ENCODE results near the gene LCA5. TPM values are rescaled to one million over a fixed set of nuclear protein-coding genes. Genes with fewer than 3 reads are reported as not detected.

The LCA5 gene
- total and polyA plus RNA-seq, 2 donors (not counting 1 experiment from before 2014, with no cell fraction given) = 0.12 to 0.91 TPM

GRCh38 chr6:79455446-79455845 lies 81.8 kb downstream of the LCA5 start:
- H3K27me3 ChIP-seq (replicated peaks in 1 of 4; ENCODE audit: control extremely low read depth in 1 of 4, control insufficient read depth in 3 of 4, insufficient read depth in 4 of 4, low read length in 3 of 4) = no peaks in the 10 kb centered on the region
- 88% methylated on average over 1 of the region's 1 CpG for WGBS (ENCODE audit: insufficient coverage)
- intact Hi-C loops (cut with micrococcal nuclease) = no loop called here
- DNase-seq = no peak
- no peaks in the 10 kb centered on the region for H3K36me3 ChIP-seq (replicated peaks in 1 of 2; ENCODE audit: control extremely low read depth in 1 of 2, control insufficient read depth in 1 of 2, extremely low read depth in 1 of 2, insufficient read depth in 2 of 2, low read length in 1 of 2)
- H2AFZ ChIP-seq (ENCODE audit: insufficient read depth, low read depth, low read length, poor library complexity, severe bottlenecking) = no peak overlapping the region
- no peak for ATAC-seq (ENCODE audit: low read depth)
- no peak overlapping the region for H3K9ac ChIP-seq (ENCODE audit: low read length)
- no peaks in the 10 kb centered on the region for H3K27me3 Mint-ChIP-seq
- no peak overlapping the region for H3K4me3 Mint-ChIP-seq
- CTCF ChIA-PET = no interaction called here
- no peak overlapping the region for H3K27ac ChIP-seq (ENCODE audit: low read length in 2 of 2)
- no peak overlapping the region for H3K4me2 ChIP-seq (replicated peaks; ENCODE audit: low read depth, low read length, poor library complexity, severe bottlenecking)
- no peak overlapping the region for H3K4me3 ChIP-seq (ENCODE audit: control extremely low read depth in 1 of 5, extremely low read depth in 1 of 5, insufficient read depth in 1 of 5, low read depth in 2 of 5, low read length in 4 of 5)
- no peaks in the 10 kb centered on the region for H3K4me1 ChIP-seq (ENCODE audit: control insufficient read depth in 2 of 2, insufficient read depth in 2 of 2, low read length in 2 of 2)
- no peaks in the 10 kb centered on the region for H4K20me1 ChIP-seq (ENCODE audit: control insufficient read depth, insufficient read depth, low read length, poor library complexity, severe bottlenecking)
- no peaks in the 10 kb centered on the region for H3K9me3 Mint-ChIP-seq (ENCODE audit: insufficient read depth)
- TF ChIP-seq CTCF (IDR thresholded peaks at IDR 0.05) = no peak
- no peak for TF ChIP-seq EZH2 (IDR thresholded peaks at IDR 0.05; ENCODE audit: borderline replicate concordance, insufficient read depth, low read depth, low read length, poor library complexity, severe bottlenecking)
- no peaks in the 10 kb centered on the region for H3K79me2 ChIP-seq (ENCODE audit: control insufficient read depth, insufficient read depth, low read length)
- no peaks in the 10 kb centered on the region for H3K9me3 ChIP-seq (ENCODE audit: control extremely low read depth in 1 of 3, control insufficient read depth in 2 of 3, insufficient read depth in 1 of 3, low read length in 2 of 3)
- H3K4me1 Mint-ChIP-seq = no peaks in the 10 kb centered on the region
- POLR2A ChIA-PET = no interaction called here
- no peak overlapping the region for H3K27ac Mint-ChIP-seq

- ChIA-PET POLR2A (no interaction called here), CTCF (no interaction called here)
- Histone ChIP-seq H3K27ac (ENCODE audit: low read length in 2 of 2) (no peak overlapping the region), H2AFZ (ENCODE audit: insufficient read depth, low read depth, low read length, poor library complexity, severe bottlenecking) (no peak overlapping the region), H4K20me1 (ENCODE audit: control insufficient read depth, insufficient read depth, low read length, poor library complexity, severe bottlenecking) (no peaks in the 10 kb centered on the region), H3K79me2 (ENCODE audit: control insufficient read depth, insufficient read depth, low read length) (no peaks in the 10 kb centered on the region), H3K9ac (ENCODE audit: low read length) (no peak overlapping the region), H3K4me3 (ENCODE audit: control extremely low read depth in 1 of 5, extremely low read depth in 1 of 5, insufficient read depth in 1 of 5, low read depth in 2 of 5, low read length in 4 of 5) (no peak overlapping the region), H3K4me2 (replicated peaks; ENCODE audit: low read depth, low read length, poor library complexity, severe bottlenecking) (no peak overlapping the region), H3K27me3 (replicated peaks in 1 of 4; ENCODE audit: control extremely low read depth in 1 of 4, control insufficient read depth in 3 of 4, insufficient read depth in 4 of 4, low read length in 3 of 4) (no peaks in the 10 kb centered on the region), H3K4me1 (ENCODE audit: control insufficient read depth in 2 of 2, insufficient read depth in 2 of 2, low read length in 2 of 2) (no peaks in the 10 kb centered on the region), H3K36me3 (replicated peaks in 1 of 2; ENCODE audit: control extremely low read depth in 1 of 2, control insufficient read depth in 1 of 2, extremely low read depth in 1 of 2, insufficient read depth in 2 of 2, low read length in 1 of 2) (no peaks in the 10 kb centered on the region), H3K9me3 (ENCODE audit: control extremely low read depth in 1 of 3, control insufficient read depth in 2 of 3, insufficient read depth in 1 of 3, low read length in 2 of 3) (no peaks in the 10 kb centered on the region)
- no peak overlapping the region for H3K27ac Mint-ChIP-seq
- H3K9me3 Mint-ChIP-seq (ENCODE audit: insufficient read depth) = no peaks in the 10 kb centered on the region
- no peaks in the 10 kb centered on the region for H3K4me1 Mint-ChIP-seq
- 67% methylated on average over 2 of the region's 3 CpGs for WGBS (ENCODE audit: insufficient coverage)
- intact Hi-C loops (cut with micrococcal nuclease) = no loop called here
- no peaks in the 10 kb centered on the region for H3K27me3 Mint-ChIP-seq
- TF ChIP-seq CTCF (IDR thresholded peaks at IDR 0.05) (no peak), EZH2 (IDR thresholded peaks at IDR 0.05; ENCODE audit: borderline replicate concordance, insufficient read depth, low read depth, low read length, poor library complexity, severe bottlenecking) (no peak)
- H3K4me3 Mint-ChIP-seq = no peak overlapping the region
- DNase-seq (no peak), ATAC-seq (ENCODE audit: low read depth) (no peak)
These were observed 83.6 kb downstream of the LCA5 start for GRCh38 chr6:79453558-79454042.

All from B cell (primary cell).